HuH-7.5 (cell line): ENCODE data around the gene TIMM22.
"Not testable (repeated sequence)": the region's sequence is repeated elsewhere in the genome, so short reads cannot be mapped to it uniquely, and the experiment has no call there.

Experiments used
- DNase-seq: peaks from one replicate; pipeline ENCODE4 v3.0.0; 2011; ENCODE audit warnings: low spot score

TIMM22 gene

GRCh38 chr17:973053-973452 is 23.9 kb upstream of the TIMM22 start:
- no peak for DNase-seq

- not testable (repeated sequence) for DNase-seq
Observed at GRCh38 chr17:974778-975177, 22.2 kb upstream of the TIMM22 start.

GRCh38 chr17:975371-975915 is 21.5 kb upstream of the TIMM22 start:
- DNase-seq = no peak

GRCh38 chr17:976312-976711 is 20.6 kb upstream of the TIMM22 start:
- no peak for DNase-seq

GRCh38 chr17:977166-977565 is 19.8 kb upstream of the TIMM22 start:
- no peak for DNase-seq

- DNase-seq = peak; percentile 49
Observed at GRCh38 chr17:978103-979093, 18.5 kb upstream of the TIMM22 start.

GRCh38 chr17:979212-979538 is 17.8 kb upstream of the TIMM22 start:
- no peak for DNase-seq

- DNase-seq = peak; percentile 68
Observed at GRCh38 chr17:979539-980405, 17.2 kb upstream of the TIMM22 start, which contains the start of gene NXN. Gene NXN (minus strand): TSS chr17:979776.

- peak; percentile 63 for DNase-seq
Observed at GRCh38 chr17:980406-981291, 16.3 kb upstream of the TIMM22 start.

GRCh38 chr17:981292-981658 is 15.7 kb upstream of the TIMM22 start:
- no peak for DNase-seq

GRCh38 chr17:983921-984320 is 13.0 kb upstream of the TIMM22 start:
- DNase-seq = no peak

GRCh38 chr17:986322-986929 is 10.5 kb upstream of the TIMM22 start:
- DNase-seq = no peak

- DNase-seq = no peak
Observed at GRCh38 chr17:987931-988330, 9.0 kb upstream of the TIMM22 start.

- DNase-seq = no peak
Observed at GRCh38 chr17:988561-988960, 8.4 kb upstream of the TIMM22 start.

- no peak for DNase-seq
Observed at GRCh38 chr17:992933-993332, 4.0 kb upstream of the TIMM22 start.

GRCh38 chr17:995324-995723 is 1.6 kb upstream of the TIMM22 start:
- not testable (repeated sequence) for DNase-seq

GRCh38 chr17:998111-998510 is 1.2 kb downstream of the TIMM22 start:
- DNase-seq = no peak

- no peak for DNase-seq
Observed at GRCh38 chr17:1000597-1001461, 3.9 kb downstream of the TIMM22 start.

GRCh38 chr17:1001640-1002411 is 4.9 kb downstream of the TIMM22 start:
- no peak for DNase-seq

GRCh38 chr17:1002412-1002753 is 5.5 kb downstream of the TIMM22 start:
- no peak for DNase-seq
